Right lobe of liver (tissue), 4 donors: Measurements from ENCODE around the gene WDHD1.

Source experiments
- POLR2A ChIP-seq: fragments of 450-650 bp; IDR thresholded peaks from one replicate; pipeline ENCODE4 v1.6.1; 2017; ENCODE audit warnings: antibody characterized with exemption, mild to moderate bottlenecking
- TF ChIP-seq, protein P1 (sequence below), 4 donors: fragments of 200-600 bp in 3 of 4; fragments of 450-650 bp in 1 of 4; IDR thresholded peaks; one replicate each; pipeline versions ENCODE4 v1.5.1 to v1.8.0; 2016 to 2022; ENCODE audit warnings: antibody characterized with exemption in 4 of 4, mild to moderate bottlenecking in 2 of 4
- donor health status: DM: no; HTN: no; CAD: no.
- donor health status: DM: no; HTN: no; CAD: no.
- donor health status: DM: no; HTN: yes; CAD: no.

DNA sequence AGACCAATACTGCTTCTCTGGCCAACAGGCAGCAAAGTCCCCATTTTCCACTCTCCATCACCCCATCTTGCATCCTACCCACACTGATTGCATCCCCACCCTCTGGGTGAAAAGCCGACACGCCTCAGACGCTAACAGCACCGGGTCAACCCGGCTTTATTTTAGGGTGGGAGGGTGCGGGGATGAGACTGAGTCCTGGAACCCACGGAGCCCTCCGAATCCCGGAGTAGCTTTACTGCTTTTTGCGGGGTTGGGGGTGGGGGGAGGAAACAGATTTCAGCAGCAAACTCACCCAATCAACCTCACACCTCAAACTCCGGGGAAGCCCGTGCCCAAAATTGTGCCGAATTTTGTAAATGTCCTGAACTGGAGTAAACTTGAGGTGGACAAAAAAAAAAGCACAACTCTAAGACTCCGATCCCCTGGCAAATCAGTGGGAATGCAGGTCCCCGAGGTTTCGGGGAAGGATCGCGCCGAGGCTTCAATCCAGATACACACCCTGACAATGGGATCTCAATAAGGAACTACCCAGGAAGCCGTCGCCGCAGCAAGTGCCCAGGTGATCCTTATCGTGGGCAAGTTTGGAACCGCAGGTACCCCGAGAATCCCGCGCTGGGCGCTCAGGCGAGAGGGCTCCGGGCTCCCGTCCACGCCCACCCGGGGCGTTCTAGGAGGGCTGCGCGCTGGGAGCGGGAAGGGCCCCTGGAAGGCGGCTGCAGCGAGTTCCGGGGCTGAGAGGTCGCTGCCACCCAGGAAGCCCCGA lies 125.3 kb downstream of the WDHD1 start:
- TF ChIP-seq, protein P1, sequence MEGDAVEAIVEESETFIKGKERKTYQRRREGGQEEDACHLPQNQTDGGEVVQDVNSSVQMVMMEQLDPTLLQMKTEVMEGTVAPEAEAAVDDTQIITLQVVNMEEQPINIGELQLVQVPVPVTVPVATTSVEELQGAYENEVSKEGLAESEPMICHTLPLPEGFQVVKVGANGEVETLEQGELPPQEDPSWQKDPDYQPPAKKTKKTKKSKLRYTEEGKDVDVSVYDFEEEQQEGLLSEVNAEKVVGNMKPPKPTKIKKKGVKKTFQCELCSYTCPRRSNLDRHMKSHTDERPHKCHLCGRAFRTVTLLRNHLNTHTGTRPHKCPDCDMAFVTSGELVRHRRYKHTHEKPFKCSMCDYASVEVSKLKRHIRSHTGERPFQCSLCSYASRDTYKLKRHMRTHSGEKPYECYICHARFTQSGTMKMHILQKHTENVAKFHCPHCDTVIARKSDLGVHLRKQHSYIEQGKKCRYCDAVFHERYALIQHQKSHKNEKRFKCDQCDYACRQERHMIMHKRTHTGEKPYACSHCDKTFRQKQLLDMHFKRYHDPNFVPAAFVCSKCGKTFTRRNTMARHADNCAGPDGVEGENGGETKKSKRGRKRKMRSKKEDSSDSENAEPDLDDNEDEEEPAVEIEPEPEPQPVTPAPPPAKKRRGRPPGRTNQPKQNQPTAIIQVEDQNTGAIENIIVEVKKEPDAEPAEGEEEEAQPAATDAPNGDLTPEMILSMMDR (IDR thresholded peaks at IDR 0.05) = no peak
- no peak for TF ChIP-seq POLR2A
